ENCODE results near the gene TWIST2.

Gene TWIST2

DNA sequence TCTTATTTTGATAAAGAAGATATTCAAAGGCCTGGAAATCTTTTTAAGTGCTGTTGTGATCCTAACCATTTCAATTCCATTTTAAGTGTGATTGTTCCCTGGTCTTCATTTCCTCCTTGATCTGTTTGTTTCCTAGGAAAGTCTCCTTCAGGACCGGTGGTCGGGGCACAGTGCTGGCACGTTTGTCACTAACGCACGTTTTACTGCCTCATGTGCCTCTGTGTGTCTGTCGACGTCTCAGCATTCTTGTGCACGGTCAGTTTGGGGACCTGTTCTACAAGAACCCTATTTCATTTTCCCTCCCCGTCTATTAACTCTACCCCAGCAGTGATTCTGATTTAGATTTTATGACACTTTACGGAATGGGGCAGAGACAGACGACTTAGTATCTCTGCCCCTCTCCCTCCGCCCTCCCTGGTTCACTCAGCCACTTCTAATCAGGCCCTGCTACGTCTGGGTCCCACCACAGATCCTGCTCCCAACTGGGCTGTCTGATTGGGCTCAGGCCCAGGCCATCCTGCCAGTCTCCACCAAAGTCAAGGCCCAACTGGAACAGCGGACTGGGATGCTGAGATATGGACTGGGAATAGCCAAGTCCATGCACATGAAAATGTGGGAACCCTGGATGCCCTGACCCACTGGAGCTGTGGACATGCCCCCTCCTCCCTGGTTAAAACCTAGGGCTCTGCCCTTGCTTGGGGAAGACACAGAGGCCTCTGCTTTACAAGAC lies 95.6 kb downstream of the TWIST2 start:
- H3K27me3 Mint-ChIP-seq (ENCODE audit: low read depth), result peaks cover 6% of the 10 kb centered on the region
- no peaks in the 10 kb centered on the region for H3K9me3 Mint-ChIP-seq
- H3K4me1 Mint-ChIP-seq, result peaks cover 17% of the 10 kb centered on the region
- peak overlapping the region in 2 of 3 experiments; percentile 42 to 79 for H3K27ac Mint-ChIP-seq
- H3K4me3 Mint-ChIP-seq, result no peak overlapping the region
- H3K36me3 Mint-ChIP-seq (ENCODE audit: low read depth), result no peaks in the 10 kb centered on the region
- TF ChIP-seq, protein P1, sequence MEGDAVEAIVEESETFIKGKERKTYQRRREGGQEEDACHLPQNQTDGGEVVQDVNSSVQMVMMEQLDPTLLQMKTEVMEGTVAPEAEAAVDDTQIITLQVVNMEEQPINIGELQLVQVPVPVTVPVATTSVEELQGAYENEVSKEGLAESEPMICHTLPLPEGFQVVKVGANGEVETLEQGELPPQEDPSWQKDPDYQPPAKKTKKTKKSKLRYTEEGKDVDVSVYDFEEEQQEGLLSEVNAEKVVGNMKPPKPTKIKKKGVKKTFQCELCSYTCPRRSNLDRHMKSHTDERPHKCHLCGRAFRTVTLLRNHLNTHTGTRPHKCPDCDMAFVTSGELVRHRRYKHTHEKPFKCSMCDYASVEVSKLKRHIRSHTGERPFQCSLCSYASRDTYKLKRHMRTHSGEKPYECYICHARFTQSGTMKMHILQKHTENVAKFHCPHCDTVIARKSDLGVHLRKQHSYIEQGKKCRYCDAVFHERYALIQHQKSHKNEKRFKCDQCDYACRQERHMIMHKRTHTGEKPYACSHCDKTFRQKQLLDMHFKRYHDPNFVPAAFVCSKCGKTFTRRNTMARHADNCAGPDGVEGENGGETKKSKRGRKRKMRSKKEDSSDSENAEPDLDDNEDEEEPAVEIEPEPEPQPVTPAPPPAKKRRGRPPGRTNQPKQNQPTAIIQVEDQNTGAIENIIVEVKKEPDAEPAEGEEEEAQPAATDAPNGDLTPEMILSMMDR (IDR thresholded peaks at IDR 0.05; ENCODE audit: unreplicated experiment in 3 of 3), result no peak

DNA sequence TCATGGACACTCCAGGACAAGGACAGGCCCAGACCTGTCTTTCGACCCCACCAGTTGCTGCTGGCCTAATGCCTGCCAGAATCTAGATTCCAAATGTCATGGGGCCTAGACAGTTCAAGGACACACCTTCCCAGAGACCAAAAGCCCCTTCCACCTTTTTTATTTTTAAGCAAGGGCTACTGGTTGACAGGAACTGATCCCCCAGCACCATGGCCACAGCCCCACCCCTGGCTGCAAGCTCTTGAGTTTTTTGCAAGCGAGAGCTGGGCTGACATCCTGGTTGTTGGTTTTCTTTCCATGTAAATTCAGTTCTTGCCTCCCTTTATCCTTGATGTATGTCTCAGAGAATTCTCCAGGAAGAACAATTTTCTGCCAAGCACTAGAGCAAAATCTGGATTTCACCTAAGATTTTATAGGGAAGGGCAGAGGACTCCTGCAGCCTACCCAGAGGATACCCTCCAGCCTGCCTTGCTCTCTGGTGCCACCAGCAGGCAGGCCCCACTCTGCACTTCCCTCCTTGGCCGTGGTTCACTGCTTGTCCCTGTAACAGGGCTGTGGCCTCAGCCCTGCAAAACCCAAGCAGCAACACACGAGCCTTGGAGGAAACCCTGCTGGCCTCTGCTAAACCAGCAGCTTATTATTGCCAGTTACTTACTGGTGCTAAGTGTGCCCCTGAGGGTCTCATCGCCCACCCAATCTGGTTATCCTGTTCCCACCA lies 97.7 kb downstream of the TWIST2 start:
- TF ChIP-seq, protein P1 (IDR thresholded peaks at IDR 0.05; ENCODE audit: unreplicated experiment in 3 of 3), result peak; percentile 44 to 63 (median 55)
- peaks cover 17% of the 10 kb centered on the region for H3K4me1 Mint-ChIP-seq
- peaks cover 13% of the 10 kb centered on the region for H3K27me3 Mint-ChIP-seq (ENCODE audit: low read depth)
- peak overlapping the region in 1 of 3 experiments; percentile 77 for H3K27ac Mint-ChIP-seq
- H3K9me3 Mint-ChIP-seq, result no peaks in the 10 kb centered on the region
- no peak overlapping the region for H3K4me3 Mint-ChIP-seq
- H3K36me3 Mint-ChIP-seq (ENCODE audit: low read depth), result no peaks in the 10 kb centered on the region

DNA sequence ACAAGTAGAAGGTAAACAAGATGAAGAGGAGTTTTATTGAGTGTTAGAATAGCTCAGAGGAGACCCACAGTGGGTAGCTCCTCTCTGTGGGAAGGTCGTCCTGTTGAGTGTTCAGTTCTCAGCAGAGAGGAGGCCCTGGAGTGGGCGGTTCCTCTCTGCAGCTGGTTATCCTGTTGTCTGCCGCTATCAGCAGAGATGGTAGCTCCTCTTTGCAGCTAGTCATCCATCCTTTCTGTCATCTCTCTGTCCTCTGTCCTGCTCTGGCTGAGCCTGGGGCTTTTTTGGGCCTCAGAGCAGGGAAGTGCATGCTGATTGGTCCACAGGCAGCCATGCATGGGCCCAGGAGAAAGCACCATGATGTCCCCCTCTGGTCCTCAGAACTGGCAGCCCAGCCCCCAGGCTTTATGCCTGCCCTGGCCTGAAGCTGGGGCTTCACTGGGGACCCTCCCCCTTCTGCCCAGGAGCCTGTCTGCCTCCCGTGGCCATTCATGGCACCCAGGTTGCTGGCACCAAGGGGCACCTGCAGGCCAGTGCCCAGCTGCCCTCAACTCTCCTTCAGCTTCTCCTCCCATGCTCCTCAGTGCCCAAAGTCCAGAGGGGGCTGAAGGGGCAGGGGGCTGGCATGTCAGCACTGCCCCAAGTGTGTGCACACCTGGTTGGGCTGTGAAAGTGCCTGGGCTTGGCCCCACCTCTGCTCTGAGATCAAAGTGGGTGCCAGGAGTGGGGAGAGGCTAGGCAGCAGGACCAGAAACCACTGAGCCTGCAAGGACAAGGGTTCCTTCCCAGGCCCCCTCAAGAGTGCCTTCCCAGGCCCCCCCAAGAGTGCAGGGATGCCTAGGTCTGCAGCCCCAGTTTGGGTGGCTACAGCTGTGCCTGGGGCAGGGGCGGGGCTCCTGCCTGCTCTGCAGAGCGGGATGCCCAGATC lies 98.7 kb downstream of the TWIST2 start:
- Mint-ChIP-seq H3K27ac (peak overlapping the region in 1 of 3 experiments; percentile 77), H3K27me3 (ENCODE audit: low read depth) (peaks cover 13% of the 10 kb centered on the region)

GRCh38 chr2:238947243-238947760 lies 99.4 kb downstream of the TWIST2 start:
- no peaks in the 10 kb centered on the region for H3K36me3 Mint-ChIP-seq (ENCODE audit: low read depth)
- H3K27ac Mint-ChIP-seq, result peak overlapping the region in 1 of 3 experiments; percentile 46
- TF ChIP-seq, protein P1 (IDR thresholded peaks at IDR 0.05; ENCODE audit: unreplicated experiment in 3 of 3), result no peak
- no peaks in the 10 kb centered on the region for H3K9me3 Mint-ChIP-seq
- peaks cover 13% of the 10 kb centered on the region for H3K27me3 Mint-ChIP-seq (ENCODE audit: low read depth)
- no peak overlapping the region for H3K4me3 Mint-ChIP-seq
- peaks cover 18% of the 10 kb centered on the region for H3K4me1 Mint-ChIP-seq

More for the DNA sequence above, 98.7 kb downstream of the TWIST2 start:
- Mint-ChIP-seq H3K36me3 (ENCODE audit: low read depth) (no peaks in the 10 kb centered on the region), H3K4me3 (no peak overlapping the region), H3K4me1 (peaks cover 17% of the 10 kb centered on the region), H3K9me3 (no peaks in the 10 kb centered on the region)
- TF ChIP-seq, protein P1 (IDR thresholded peaks at IDR 0.05; ENCODE audit: unreplicated experiment in 3 of 3), result no peak

DNA sequence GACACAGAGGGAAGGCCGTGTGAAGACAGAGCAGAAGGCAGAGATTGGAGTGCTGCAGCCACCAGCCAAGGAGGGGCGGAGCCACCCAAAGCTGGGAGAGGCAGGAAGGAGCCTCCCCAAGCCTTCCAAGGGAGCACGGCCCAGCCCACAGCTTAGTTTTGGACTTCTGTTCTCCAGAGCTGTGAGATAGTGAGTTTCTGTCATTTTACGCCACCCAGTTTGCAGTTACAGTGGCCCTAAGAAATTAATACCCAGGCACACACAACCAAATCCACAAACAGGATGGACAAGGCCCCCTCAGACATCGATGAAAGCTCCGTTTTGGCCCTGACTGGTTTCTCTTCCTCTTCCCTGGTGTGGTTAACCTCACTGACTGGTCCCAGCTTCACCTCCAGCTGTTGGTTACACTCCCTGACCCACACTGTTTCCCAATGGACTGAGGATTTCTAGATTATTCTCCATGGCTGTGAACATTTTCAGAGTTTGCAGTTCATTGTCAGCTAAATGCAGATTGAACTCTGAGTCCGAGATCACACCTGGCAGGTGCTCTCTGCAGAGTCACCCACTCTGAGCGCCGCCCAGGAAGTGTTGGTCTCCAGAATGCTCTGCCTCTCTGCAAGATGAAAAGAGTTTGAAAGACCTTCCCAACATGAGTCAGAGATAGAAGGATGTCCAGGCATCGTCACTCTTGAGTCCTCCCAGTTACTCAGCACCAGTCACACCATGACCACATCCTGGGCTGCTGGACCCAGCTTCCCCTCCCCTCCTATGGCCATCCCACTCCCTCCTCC lies 100.2 kb downstream of the TWIST2 start:
- H3K9me3 Mint-ChIP-seq, result no peaks in the 10 kb centered on the region
- H3K4me3 Mint-ChIP-seq, result no peak overlapping the region
- H3K36me3 Mint-ChIP-seq (ENCODE audit: low read depth), result no peaks in the 10 kb centered on the region

More for the DNA sequence above, 100.2 kb downstream of the TWIST2 start:
- peak overlapping the region in 2 of 3 experiments; percentile 46 to 74 for H3K27ac Mint-ChIP-seq
- TF ChIP-seq, protein P1 (IDR thresholded peaks at IDR 0.05; ENCODE audit: unreplicated experiment in 3 of 3), result no peak
- peaks cover 7% of the 10 kb centered on the region for H3K27me3 Mint-ChIP-seq (ENCODE audit: low read depth)
- H3K4me1 Mint-ChIP-seq, result peaks cover 16% of the 10 kb centered on the region
